ENCODE measurements around the gene SIK3. TPM values are rescaled to one million over a fixed set of nuclear protein-coding genes. Genes with fewer than 3 reads are reported as not detected.
"Not testable (repeated sequence)": the region's sequence is repeated elsewhere in the genome, so short reads cannot be mapped to it uniquely, and the experiment has no call there.

SIK3 gene
- total RNA-seq, 1 experiment from 2014 or later: 14.5 TPM

- Histone ChIP-seq H3K9me2 (replicated peaks; ENCODE audit: low read length) (no peaks in the 10 kb centered on the region), H2AFZ (ENCODE audit: low read length) (no peak overlapping the region), H3K9ac (ENCODE audit: low read length) (no peak overlapping the region), H3K4me2 (ENCODE audit: low read length) (peak overlapping the region; percentile 57), H3K36me3 (ENCODE audit: low read depth, low read length) (no peaks in the 10 kb centered on the region), H3F3A (ENCODE audit: low read length, unreplicated experiment) (no peaks in the 10 kb centered on the region), H3K27ac (ENCODE audit: low read length) (peak overlapping the region; percentile 67), H3K9me3 (ENCODE audit: low read length) (no peaks in the 10 kb centered on the region), H4K20me1 (ENCODE audit: low read length) (peaks cover 22% of the 10 kb centered on the region; the same call in 1 of the 2 replicates), H3K79me2 (ENCODE audit: low read length) (peaks cover 66% of the 10 kb centered on the region), H3K4me1 (ENCODE audit: insufficient read depth, low read length) (peaks cover 33% of the 10 kb centered on the region), H3K27me3 (ENCODE audit: low read length) (no peaks in the 10 kb centered on the region), H3K4me3 (ENCODE audit: low read length) (no peak overlapping the region)
- intact Hi-C loops (cut with micrococcal nuclease): no loop called here
- BruUV-seq (replicated peaks): no TSS peak
- DNase-seq (peak; percentile 91), ATAC-seq (peak; percentile 86)
- CTCF ChIA-PET: no interaction called here
- POLR2A ChIA-PET (ENCODE audit: unreplicated experiment): interaction anchor here (0.5 to 0.6 kb wide), 4 partner anchors 9 to 191 kb away, joined by 3 to 7 read pairs (median 5); no protein-coding TSS in a partner anchor
- no peak for TF ChIP-seq EZH2phosphoT487 (IDR thresholded peaks at IDR 0.05; ENCODE audit: borderline replicate concordance, low read length)
- TF ChIP-seq EZH2 (IDR thresholded peaks at IDR 0.05; ENCODE audit: low read length, unreplicated experiment): no peak
- TF ChIP-seq CTCF (conservative IDR thresholded peaks at IDR 0.05; ENCODE audit: low read depth, low read length): no peak
Observed at GRCh38 chr11:117026593-117027330, 71.5 kb downstream of the SIK3 start.

- H3K9ac ChIP-seq (ENCODE audit: low read length); POLR2A ChIA-PET (ENCODE audit: unreplicated experiment); H3K27me3 ChIP-seq (ENCODE audit: low read length); H3K9me3 ChIP-seq (ENCODE audit: low read length); H3K9me2 ChIP-seq (replicated peaks; ENCODE audit: low read length); DNase-seq; CTCF ChIA-PET; H3F3A ChIP-seq (ENCODE audit: low read length, unreplicated experiment); H3K27ac ChIP-seq (ENCODE audit: low read length); H2AFZ ChIP-seq (ENCODE audit: low read length); H3K4me3 ChIP-seq (ENCODE audit: low read length); intact Hi-C loops (cut with micrococcal nuclease); BruUV-seq (replicated peaks); ATAC-seq; H3K36me3 ChIP-seq (ENCODE audit: low read depth, low read length); H3K4me2 ChIP-seq (ENCODE audit: low read length): not testable (repeated sequence)
- Histone ChIP-seq H4K20me1 (ENCODE audit: low read length) (peaks cover 31% of the 10 kb centered on the region; the same call in 1 of the 2 replicates), H3K79me2 (ENCODE audit: low read length) (peaks cover 73% of the 10 kb centered on the region), H3K4me1 (ENCODE audit: insufficient read depth, low read length) (peaks cover 44% of the 10 kb centered on the region)
Observed at GRCh38 chr11:117023707-117024106, 74.5 kb downstream of the SIK3 start.

- Histone ChIP-seq H3K4me1 (ENCODE audit: insufficient read depth, low read length) (peaks cover 46% of the 10 kb centered on the region), H3K4me2 (ENCODE audit: low read length) (no peak overlapping the region), H3K4me3 (ENCODE audit: low read length) (no peak overlapping the region), H3K27ac (ENCODE audit: low read length) (no peak overlapping the region), H4K20me1 (ENCODE audit: low read length) (peaks cover 33% of the 10 kb centered on the region), H3K36me3 (ENCODE audit: low read depth, low read length) (0 out of 2 replicates have a peak, but pooled peaks cover 5% of the 10 kb centered on the region), H3K79me2 (ENCODE audit: low read length) (peaks cover 70% of the 10 kb centered on the region), H3K9ac (ENCODE audit: low read length) (no peak overlapping the region), H2AFZ (ENCODE audit: low read length) (no peak overlapping the region), H3F3A (ENCODE audit: low read length, unreplicated experiment) (no peaks in the 10 kb centered on the region), H3K27me3 (ENCODE audit: low read length) (no peaks in the 10 kb centered on the region), H3K9me2 (replicated peaks; ENCODE audit: low read length) (no peaks in the 10 kb centered on the region), H3K9me3 (ENCODE audit: low read length) (no peaks in the 10 kb centered on the region)
- BruUV-seq (replicated peaks): no TSS peak
- intact Hi-C loops (cut with micrococcal nuclease): no loop called here
- no peak for TF ChIP-seq EZH2phosphoT487 (IDR thresholded peaks at IDR 0.05; ENCODE audit: borderline replicate concordance, low read length)
- no peak for TF ChIP-seq CTCF (conservative IDR thresholded peaks at IDR 0.05; ENCODE audit: low read depth, low read length)
- no peak for TF ChIP-seq EZH2 (IDR thresholded peaks at IDR 0.05; ENCODE audit: low read length, unreplicated experiment)
- ChIA-PET CTCF (no interaction called here), POLR2A (ENCODE audit: unreplicated experiment) (no interaction called here)
- DNase-seq (no peak), ATAC-seq (no peak)
Observed at GRCh38 chr11:117023178-117023577, 75.0 kb downstream of the SIK3 start.
